IMR-90 (cell line): ENCODE measurements around the gene PYROXD2. TPM values are rescaled to one million over a fixed set of nuclear protein-coding genes. Genes with fewer than 3 reads are reported as not detected.

Source experiments
- ATAC-seq: fragments of 200-7000 bp; cut with Tn5 transposase; 2 replicates; pipeline ENCODE4 v1.9.1; 2020; ENCODE audit warnings: low read depth, mild to moderate bottlenecking, moderate library complexity
- BruUV-seq: library from RNA; stranded (reverse); fragments of 400-500 nt; replicated peaks from 2 replicates; lab custom pipeline; 2021; lab: Mats Ljungman, UMichigan
- CTCF ChIA-PET: fragments of 300-600 bp; formaldehyde crosslinking; extraction: SDS; loops from one replicate; lab custom pipeline; 2021; ENCODE audit warnings: antibody characterized with exemption; lab: Yijun Ruan, JAX
- POLR2A ChIA-PET: fragments of 300-600 bp; sonication (Branson Sonifier 250); formaldehyde crosslinking; loops from one replicate; lab custom pipeline; 2022; ENCODE audit warnings: antibody characterized with exemption; ENCODE audit not compliant: unreplicated experiment; lab: Charles Lee
- DNase-seq: peaks from one replicate; pipeline ENCODE4 v3.0.0; 2013
- H2AFZ ChIP-seq: replicated peaks from 2 replicates; pipeline ENCODE3; 2013; ENCODE audit warnings: low read length, mild to moderate bottlenecking; ENCODE audit not compliant: poor library complexity
- H2AK5ac ChIP-seq: 2 replicates; pipeline ENCODE4 v1.6.1; 2013; ENCODE audit warnings: low read depth, low read length, inconsistent platforms
- H2AK9ac ChIP-seq: replicated peaks from 2 replicates; pipeline ENCODE3; 2013; ENCODE audit warnings: mild to moderate bottlenecking, low read depth, low read length, moderate library complexity; ENCODE audit not compliant: poor library complexity
- H2BK120ac ChIP-seq: 2 replicates; pipeline ENCODE4 v1.6.1; 2013; ENCODE audit warnings: low read depth, low read length, inconsistent platforms
- H2BK15ac ChIP-seq: 3 replicates; pipeline ENCODE4 v1.6.1; 2013; ENCODE audit warnings: low read depth, low read length, inconsistent platforms
- H2BK20ac ChIP-seq: 2 replicates; pipeline ENCODE4 v1.6.1; 2013; ENCODE audit warnings: low read depth, mild to moderate bottlenecking, inconsistent platforms, low read length, moderate library complexity
- H2BK5ac ChIP-seq: 2 replicates; pipeline ENCODE4 v1.6.1; 2013; ENCODE audit warnings: mild to moderate bottlenecking, low read depth, low read length, inconsistent platforms; ENCODE audit not compliant: poor library complexity, severe bottlenecking
- H3K14ac ChIP-seq: replicated peaks from 2 replicates; pipeline ENCODE4 v1.6.1; 2013; ENCODE audit warnings: low read depth, low read length, inconsistent platforms
- H3K18ac ChIP-seq: 2 replicates; pipeline ENCODE4 v1.6.1; 2013; ENCODE audit warnings: low read depth, low read length, control low read depth
- H3K23ac ChIP-seq: 2 replicates; pipeline ENCODE4 v1.6.1; 2013; ENCODE audit warnings: low read depth, low read length, inconsistent platforms
- H3K27ac ChIP-seq: 2 replicates; pipeline ENCODE4 v1.5.1; 2013; ENCODE audit warnings: mild to moderate bottlenecking, control low read depth, low read length; ENCODE audit not compliant: insufficient read depth
- H3K27me3 ChIP-seq: 2 replicates; pipeline ENCODE4 v1.6.1; 2013; ENCODE audit warnings: low read length; ENCODE audit not compliant: control insufficient read depth, insufficient read depth
- H3K36me3 ChIP-seq: 2 replicates; pipeline ENCODE4 v1.6.1; 2013; ENCODE audit warnings: low read length, mixed read lengths; ENCODE audit not compliant: control insufficient read depth, insufficient read depth
- H3K4ac ChIP-seq: 2 replicates; pipeline ENCODE4 v1.6.1; 2013; ENCODE audit warnings: low read depth, low read length, inconsistent platforms
- H3K4me1 ChIP-seq: 2 replicates; pipeline ENCODE4 v1.6.1; 2013; ENCODE audit warnings: low read length, mixed read lengths; ENCODE audit not compliant: control insufficient read depth, insufficient read depth
- H3K4me2 ChIP-seq: 2 replicates; pipeline ENCODE4 v1.6.1; 2013; ENCODE audit warnings: low read depth, mild to moderate bottlenecking, control low read depth, low read length, moderate library complexity
- H3K4me3 ChIP-seq: 2 replicates; pipeline ENCODE4 v1.5.1; 2013; ENCODE audit warnings: low read depth, mild to moderate bottlenecking, control low read depth, low read length, moderate library complexity; ENCODE audit not compliant: insufficient read depth
- H3K56ac ChIP-seq: 2 replicates; pipeline ENCODE4 v1.6.1; 2013; ENCODE audit warnings: low read length, inconsistent platforms; ENCODE audit not compliant: insufficient read depth; ENCODE audit errors: extremely low read depth
- H3K79me1 ChIP-seq, 2 experiments: 2 replicates each; pipeline ENCODE4 v1.6.1; 2013; ENCODE audit warnings: low read length in 2 of 2, inconsistent platforms in 1 of 2, low read depth in 1 of 2
- H3K9ac ChIP-seq: 2 replicates; pipeline ENCODE4 v1.6.1; 2013; ENCODE audit warnings: low read depth, low read length, control low read depth
- H3K9me1 ChIP-seq: 2 replicates; pipeline ENCODE4 v1.6.1; 2013; ENCODE audit warnings: low read length, inconsistent platforms; ENCODE audit not compliant: insufficient read depth
- H3K9me3 ChIP-seq: 2 replicates; pipeline ENCODE4 v1.6.1; 2013; ENCODE audit warnings: low read length; ENCODE audit not compliant: control insufficient read depth, insufficient read depth
- H4K20me1 ChIP-seq: 2 replicates; pipeline ENCODE4 v1.6.1; 2013; ENCODE audit warnings: low read length, inconsistent platforms; ENCODE audit not compliant: insufficient read depth
- H4K5ac ChIP-seq: 2 replicates; pipeline ENCODE4 v1.6.1; 2013; ENCODE audit warnings: mild to moderate bottlenecking, low read depth, low read length, control low read depth
- H4K8ac ChIP-seq, 2 experiments: 2 replicates each; pipeline ENCODE4 v1.6.1; 2013; ENCODE audit warnings: low read depth in 2 of 2, low read length in 2 of 2, control low read depth in 1 of 2, inconsistent platforms in 1 of 2
- H4K91ac ChIP-seq: 2 replicates; pipeline ENCODE4 v1.6.1; 2013; ENCODE audit warnings: low read depth, low read length, inconsistent platforms; ENCODE audit not compliant: insufficient read depth
- BHLHE40 ChIP-seq: fragments of 150-350 bp; IDR thresholded peaks from 2 replicates; pipeline ENCODE4 v1.6.1; 2016; ENCODE audit warnings: mild to moderate bottlenecking, low read depth, low read length
- CEBPB ChIP-seq: IDR thresholded peaks from 2 replicates; pipeline ENCODE4 v1.6.1; 2012; ENCODE audit warnings: low read depth, low read length, improper control_type of control experiment
- CHD1 ChIP-seq: IDR thresholded peaks from 2 replicates; pipeline ENCODE4 v1.6.1; 2012; ENCODE audit warnings: low read depth, low read length, improper control_type of control experiment
- FOS ChIP-seq: fragments of 150-350 bp; IDR thresholded peaks from 2 replicates; pipeline ENCODE4 v1.6.1; 2016; ENCODE audit warnings: low read depth, low read length
- MAFK ChIP-seq: IDR thresholded peaks from 2 replicates; pipeline ENCODE4 v1.6.1; 2012; ENCODE audit warnings: low read depth, low read length, improper control_type of control experiment
- MAZ ChIP-seq: IDR thresholded peaks from 2 replicates; pipeline ENCODE4 v1.6.1; 2012; ENCODE audit warnings: low read depth, mild to moderate bottlenecking, low read length, improper control_type of control experiment, moderate library complexity, borderline replicate concordance
- MXI1 ChIP-seq: IDR thresholded peaks from 2 replicates; pipeline ENCODE4 v1.6.1; 2012; ENCODE audit warnings: low read depth, mild to moderate bottlenecking, low read length, moderate library complexity, borderline replicate concordance
- NFE2L2 ChIP-seq: fragments of 150-350 bp; IDR thresholded peaks from 2 replicates; pipeline ENCODE4 v1.6.1; 2016; ENCODE audit warnings: low read depth, mild to moderate bottlenecking, low read length
- POLR2A ChIP-seq: IDR thresholded peaks from 2 replicates; pipeline ENCODE4 v1.6.1; 2012; ENCODE audit warnings: mild to moderate bottlenecking, low read depth, low read length
- RAD21 ChIP-seq: IDR thresholded peaks from 2 replicates; pipeline ENCODE4 v1.6.1; 2012; ENCODE audit warnings: low read length, improper control_type of control experiment
- RCOR1 ChIP-seq: IDR thresholded peaks from 2 replicates; pipeline ENCODE4 v1.6.1; 2012; ENCODE audit warnings: mild to moderate bottlenecking, low read length, improper control_type of control experiment; ENCODE audit not compliant: insufficient replicate concordance
- RFX5 ChIP-seq: IDR thresholded peaks from 2 replicates; pipeline ENCODE4 v1.8.0; 2012; ENCODE audit warnings: low read depth, mild to moderate bottlenecking, low read length, moderate library complexity
- WGBS, 2 experiments: methylation state at CpG; one replicate each; pipeline versions ENCODE4 v1.1.5 to v1.1.7; 2013; ENCODE audit warnings: missing lambda C conversion rate in 2 of 2; ENCODE audit not compliant: insufficient read length in 1 of 2; ENCODE audit errors: extremely low coverage in 2 of 2; 5-methylcytosine and 5-hydroxymethylcytosine counted together
- dilution Hi-C: fragments of 300-500 bp; cut with HindIII; formaldehyde crosslinking; loops from one replicate; pipeline ENCODE4 v1.14.3; 2018; ENCODE audit warnings: low sequenced_read_pairs; ENCODE audit not compliant: unreplicated experiment
- in situ Hi-C: fragments of 300-500 bp; cut with MboI; formaldehyde crosslinking; loops from 3 replicates; pipeline ENCODE4 v1.14.3; 2019; ENCODE audit warnings: low sequenced_read_pairs, inconsistent platforms, mixed read lengths
- intact Hi-C: fragments of 100-400 bp; cut with micrococcal nuclease; formaldehyde crosslinking; loops from 2 replicates; pipeline ENCODE4 v1.10.0; 2022
- polyA plus RNA-seq, 3 experiments: library from polyadenylated mRNA; depleted of rRNA; stranded (reverse); fragments of >200 nt; gene quantifications; 2 replicates each; pipeline ENCODE4 v1.2.3, GENCODE V29; 2012; ENCODE audit warnings: low replicate concordance in 1 of 3
- total RNA-seq: library from RNA; depleted of rRNA; stranded (reverse); fragments of >200 nt; gene quantifications from 2 replicates; pipeline ENCODE4 v1.2.3, GENCODE V29; 2012
- TF ChIP-seq, protein P1 (sequence below): fragments of 150-350 bp; IDR thresholded peaks from 2 replicates; pipeline ENCODE4 v1.6.1; 2017; ENCODE audit warnings: mild to moderate bottlenecking, antibody characterized with exemption, low read length, low read depth
- TF ChIP-seq, protein P2 (sequence below): fragments of 150-350 bp; IDR thresholded peaks from 2 replicates; pipeline ENCODE4 v1.6.1; 2016; ENCODE audit warnings: low read depth, mild to moderate bottlenecking, low read length, moderate library complexity, borderline replicate concordance

PYROXD2 gene
- total and polyA plus RNA-seq, 2 of the 4 experiments (the other 2 are of a cell fraction) = 6.5 to 16.3 TPM

DNA sequence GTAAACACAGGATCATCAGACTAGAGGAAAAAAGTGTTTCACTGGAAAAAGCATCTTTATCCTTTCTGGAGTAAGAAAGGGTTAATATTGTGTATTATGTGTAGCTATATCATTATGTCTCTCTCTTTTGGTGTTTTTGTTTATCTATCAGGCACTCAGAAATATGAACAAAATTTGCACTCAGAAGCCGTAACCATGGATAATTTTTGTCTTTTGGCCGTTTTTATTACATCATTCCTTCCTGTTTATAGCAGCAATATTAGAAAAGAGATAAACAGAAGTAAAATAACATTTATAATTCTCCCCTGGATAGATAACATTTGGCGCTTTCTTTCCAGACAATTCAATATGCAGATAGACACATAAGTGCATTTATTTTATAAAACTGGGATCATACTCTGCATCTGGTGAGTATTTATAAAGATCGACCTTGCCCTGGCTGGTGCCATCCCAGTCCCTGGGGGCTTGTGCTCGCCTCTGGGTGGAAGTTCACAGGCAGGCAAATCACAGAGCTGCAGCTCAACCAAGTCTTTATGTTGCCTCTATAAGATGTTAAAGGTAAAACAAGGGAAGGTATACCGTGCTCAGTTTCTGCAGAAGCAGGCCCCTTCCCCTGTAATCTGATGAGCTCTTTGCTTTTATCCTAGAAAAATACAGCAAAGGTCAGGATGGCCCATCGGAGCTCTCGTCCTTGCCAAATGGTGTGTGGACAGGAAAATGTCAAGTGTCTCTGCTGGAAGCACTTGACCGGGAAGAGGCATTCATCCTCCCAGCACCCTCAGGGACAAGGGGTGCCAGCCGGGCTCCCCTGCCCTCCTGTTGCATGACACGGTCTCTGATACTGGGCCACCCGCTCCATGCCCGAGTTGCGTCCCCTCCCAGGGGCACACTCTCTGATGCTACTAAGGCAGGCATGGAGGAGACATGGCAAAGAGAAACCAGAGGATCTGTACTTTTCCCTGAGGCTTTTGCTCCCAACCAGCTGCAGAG, 43.9 kb downstream of the PYROXD2 start:
- Histone ChIP-seq H3K4ac (peak overlapping the region; percentile 7; the same call in 1 of the 2 replicates), H3K4me1 (peaks cover 23% of the 10 kb centered on the region), H2BK120ac (peak overlapping the region; percentile 22; the same call in 1 of the 2 replicates), H3K79me1 (no peaks in the 10 kb centered on the region), H3K9ac (no peak overlapping the region), H2AK9ac (no peak overlapping the region), H4K20me1 (no peaks in the 10 kb centered on the region), H2AK5ac (peak overlapping the region; percentile 23; the same call in 1 of the 2 replicates), H3K9me1 (peaks cover 20% of the 10 kb centered on the region), H3K23ac (no peak overlapping the region), H3K14ac (0 out of 2 replicates have a peak overlapping the region, but pooled peaks have one; percentile 50), H3K18ac (no peak overlapping the region), H3K27ac (no peak overlapping the region), H2BK15ac (no peak overlapping the region), H4K8ac (no peak overlapping the region; a peak in 1 of 4 replicates), H3K4me3 (no peak overlapping the region), H3K4me2 (no peak overlapping the region), H3K56ac (no peak overlapping the region), H4K5ac (no peak overlapping the region; the same call in 1 of the 2 replicates), H3K27me3 (no peaks in the 10 kb centered on the region), H2AFZ (peak overlapping the region; percentile 34), H3K36me3 (no peaks in the 10 kb centered on the region), H2BK5ac (no peak overlapping the region), H4K91ac (peak overlapping the region; percentile 5; the same call in 1 of the 2 replicates), H2BK20ac (peak overlapping the region; percentile 5; the same call in 1 of the 2 replicates), H3K9me3 (no peaks in the 10 kb centered on the region)
- ChIA-PET CTCF (interaction anchor here (2.1 kb wide), 1 partner anchor 62 kb away, joined by 5 read pairs; no protein-coding TSS in a partner anchor), POLR2A (no interaction called here)
- in situ Hi-C loops (no loop called here), dilution Hi-C loops (no loop called here), intact Hi-C loops (no loop called here)
- no peak for ATAC-seq
- DNase-seq = no peak
- 67% methylated on average over 3 of the region's 14 CpGs; no CpG with 5 or more reads in 1 of the 2 experiments for WGBS, 2 experiments
- no TSS peak for BruUV-seq
- no peak for TF ChIP-seq BHLHE40
- TF ChIP-seq NFE2L2 = no peak
- TF ChIP-seq, protein P1, sequence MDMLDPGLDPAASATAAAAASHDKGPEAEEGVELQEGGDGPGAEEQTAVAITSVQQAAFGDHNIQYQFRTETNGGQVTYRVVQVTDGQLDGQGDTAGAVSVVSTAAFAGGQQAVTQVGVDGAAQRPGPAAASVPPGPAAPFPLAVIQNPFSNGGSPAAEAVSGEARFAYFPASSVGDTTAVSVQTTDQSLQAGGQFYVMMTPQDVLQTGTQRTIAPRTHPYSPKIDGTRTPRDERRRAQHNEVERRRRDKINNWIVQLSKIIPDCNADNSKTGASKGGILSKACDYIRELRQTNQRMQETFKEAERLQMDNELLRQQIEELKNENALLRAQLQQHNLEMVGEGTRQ = no peak
- no peak for TF ChIP-seq RFX5
- no peak for TF ChIP-seq FOS
- no peak for TF ChIP-seq MAFK
- no peak for TF ChIP-seq MAZ
- TF ChIP-seq RCOR1 = no peak
- TF ChIP-seq, protein P2, sequence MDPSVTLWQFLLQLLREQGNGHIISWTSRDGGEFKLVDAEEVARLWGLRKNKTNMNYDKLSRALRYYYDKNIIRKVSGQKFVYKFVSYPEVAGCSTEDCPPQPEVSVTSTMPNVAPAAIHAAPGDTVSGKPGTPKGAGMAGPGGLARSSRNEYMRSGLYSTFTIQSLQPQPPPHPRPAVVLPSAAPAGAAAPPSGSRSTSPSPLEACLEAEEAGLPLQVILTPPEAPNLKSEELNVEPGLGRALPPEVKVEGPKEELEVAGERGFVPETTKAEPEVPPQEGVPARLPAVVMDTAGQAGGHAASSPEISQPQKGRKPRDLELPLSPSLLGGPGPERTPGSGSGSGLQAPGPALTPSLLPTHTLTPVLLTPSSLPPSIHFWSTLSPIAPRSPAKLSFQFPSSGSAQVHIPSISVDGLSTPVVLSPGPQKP = no peak
- TF ChIP-seq RAD21 = no peak
- no peak for TF ChIP-seq POLR2A
- no peak for TF ChIP-seq CEBPB
- TF ChIP-seq CHD1 = no peak
- TF ChIP-seq MXI1 = no peak
